GM21515 (cell line): ENCODE data around the gene PPP6R3.
"Not testable (repeated sequence)": the region's sequence is repeated elsewhere in the genome, so short reads cannot be mapped to it uniquely, and the experiment has no call there.

Experiments
- ATAC-seq: cut with Tn5 transposase; IDR thresholded peaks from one replicate; pipeline ENCODE4 v1.9.1; 2021; ENCODE audit not compliant: unreplicated experiment

PPP6R3 gene

DNA sequence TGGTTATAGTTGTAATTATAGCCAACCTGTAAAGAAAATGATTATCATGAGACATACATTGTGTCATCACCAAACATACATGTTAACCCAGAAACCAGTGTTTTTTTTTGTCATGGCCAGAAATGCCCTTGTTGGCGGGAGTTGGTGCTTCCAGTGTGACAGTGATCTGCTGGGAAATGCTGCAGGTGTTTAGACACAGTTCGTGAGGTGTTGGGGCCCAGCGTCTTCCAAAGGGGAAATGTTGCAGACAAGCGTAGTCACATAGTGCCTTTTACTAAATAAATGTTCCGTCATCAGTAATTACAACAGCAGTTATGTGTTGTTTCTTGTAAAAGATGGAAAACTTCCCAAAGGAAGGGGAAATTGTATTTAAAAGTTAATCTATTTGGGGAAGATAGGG, 131.2 kb downstream of the PPP6R3 start:
- ATAC-seq = no peak

DNA sequence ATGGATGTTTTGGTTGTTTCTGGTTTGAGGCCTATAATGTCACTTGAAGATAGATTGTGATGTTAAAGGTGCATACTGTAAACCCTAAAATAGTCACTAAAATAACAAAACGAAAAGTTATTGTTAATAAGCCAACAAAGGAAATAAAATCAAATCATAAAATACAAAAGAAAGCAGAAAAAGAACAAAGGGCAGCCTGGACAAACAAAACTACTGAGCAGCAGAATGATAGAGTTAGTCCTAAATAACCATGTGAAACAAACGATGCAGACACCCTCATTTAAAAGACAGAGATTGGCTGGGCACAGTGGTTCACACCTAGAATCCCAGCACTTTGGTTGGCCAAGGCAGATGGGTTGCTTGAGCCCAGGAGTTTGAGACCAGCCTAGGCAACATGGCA, 132.9 kb downstream of the PPP6R3 start:
- no peak for ATAC-seq

DNA sequence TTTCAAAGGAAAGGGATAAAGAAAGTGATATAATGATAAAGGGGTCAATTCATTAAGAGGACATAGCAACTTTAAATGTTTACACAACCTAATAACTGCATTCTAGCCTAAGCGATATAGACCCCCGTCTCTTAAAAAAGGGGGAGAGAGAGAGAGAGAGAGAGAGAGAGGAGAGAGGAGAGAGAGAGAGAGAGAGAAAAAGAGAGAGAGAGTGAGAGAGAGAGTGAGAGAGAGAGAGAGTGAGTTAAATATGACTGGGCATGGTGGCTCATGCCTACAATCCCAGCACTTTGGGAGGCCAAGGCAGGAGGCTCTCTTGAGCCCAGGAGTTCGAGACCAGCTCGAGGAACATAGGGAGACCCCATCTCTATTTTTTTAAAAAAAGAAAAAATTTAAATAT, 133.6 kb downstream of the PPP6R3 start:
- no peak for ATAC-seq

DNA sequence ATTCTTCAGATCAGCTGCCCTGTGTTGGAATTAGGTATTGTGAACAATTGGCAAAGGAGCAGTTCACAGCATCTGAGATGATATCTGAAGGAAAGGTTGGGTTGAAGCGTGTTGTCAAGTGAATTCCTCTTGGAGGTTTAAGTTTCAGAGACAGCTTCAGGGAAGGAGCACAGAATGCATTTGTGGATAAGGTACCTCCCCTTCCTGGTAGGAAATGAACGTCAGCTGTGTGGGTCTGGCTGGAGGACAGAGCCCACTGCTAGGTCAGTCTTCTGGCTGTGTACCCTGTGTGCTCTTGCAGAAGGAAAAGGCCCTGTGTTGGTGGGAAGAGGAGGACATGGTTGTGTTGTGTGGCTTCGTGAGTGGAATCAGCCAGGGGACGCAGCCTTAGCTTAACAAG, 135.7 kb downstream of the PPP6R3 start:
- ATAC-seq = no peak

DNA sequence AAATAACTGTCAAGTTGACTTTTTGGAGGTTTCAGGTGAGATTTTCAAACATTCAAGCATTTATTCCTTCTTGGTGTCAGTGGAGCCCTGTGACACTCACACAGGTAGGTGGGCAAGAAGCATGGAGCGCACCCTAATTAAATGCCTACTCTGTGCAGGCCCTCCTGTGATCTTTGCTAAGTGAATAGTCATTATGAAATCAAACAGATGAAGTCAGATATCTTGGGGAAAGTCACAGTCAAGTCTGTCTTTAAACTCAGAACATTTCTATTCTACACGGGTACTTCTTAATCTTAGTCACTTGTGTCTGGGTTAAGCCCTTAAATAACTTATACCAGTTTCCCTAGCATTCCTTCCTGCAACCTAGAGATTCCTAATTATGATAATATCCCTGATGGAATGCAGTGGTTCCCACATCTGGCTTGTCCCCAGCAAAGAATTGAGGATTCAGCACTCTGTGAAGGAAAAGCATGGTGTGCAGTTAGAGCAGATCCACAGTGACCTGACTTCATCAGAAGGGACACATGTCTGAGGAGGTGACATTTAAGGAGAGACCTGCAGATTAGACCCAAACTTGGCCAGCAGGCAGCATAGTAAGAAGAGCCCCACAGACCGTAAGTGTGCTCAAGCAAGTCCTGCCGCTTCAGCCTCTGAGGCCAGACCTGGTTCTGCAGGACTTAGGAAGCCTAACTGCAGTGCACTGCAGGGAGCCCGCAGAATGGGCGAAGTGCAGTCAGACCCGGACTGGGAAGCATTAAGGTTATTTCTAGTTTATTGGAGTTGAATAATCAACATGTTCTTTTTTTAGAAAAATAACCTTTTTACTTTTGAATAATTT, 138.5 kb downstream of the PPP6R3 start:
- no peak for ATAC-seq

DNA sequence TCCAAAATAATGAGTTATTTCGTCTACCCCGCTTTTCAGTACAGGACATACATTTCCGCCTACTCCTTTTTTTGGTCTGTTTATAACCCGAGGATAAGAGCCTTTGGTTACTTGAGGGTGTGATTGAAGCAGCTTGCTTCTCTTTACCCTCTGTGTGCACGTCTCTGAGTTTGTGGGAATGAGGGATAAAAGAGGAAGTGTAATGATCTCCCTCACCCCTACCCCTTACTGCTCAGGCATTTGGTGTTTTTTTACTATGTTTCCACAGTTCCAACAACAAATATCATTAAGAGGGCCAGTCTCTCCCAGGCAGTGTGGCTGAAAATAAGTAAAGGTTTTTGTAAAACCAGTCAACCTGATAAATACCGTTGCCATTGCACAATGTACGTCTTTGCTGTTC, 140.6 kb downstream of the PPP6R3 start:
- ATAC-seq = no peak

DNA sequence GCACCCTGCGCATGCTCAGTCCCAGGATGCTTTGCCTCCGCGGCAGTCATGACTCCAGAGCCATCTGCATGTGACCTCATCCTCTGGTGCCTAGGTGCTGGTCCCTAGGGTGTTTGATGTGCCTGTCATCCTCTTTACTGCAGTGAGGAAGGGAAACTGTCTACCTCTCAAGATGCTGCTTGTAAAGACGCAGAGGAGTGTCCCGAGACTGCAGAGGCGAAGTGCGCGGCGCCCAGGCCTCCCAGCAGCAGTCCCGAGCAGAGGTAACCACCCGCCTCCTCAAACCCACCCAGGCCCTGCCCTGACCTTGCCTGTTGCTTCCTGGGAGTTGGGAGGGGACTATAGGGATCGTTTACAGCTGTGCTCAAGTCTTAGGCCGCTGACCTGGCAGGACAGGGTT, 149.2 kb downstream of the PPP6R3 start:
- ATAC-seq = no peak

DNA sequence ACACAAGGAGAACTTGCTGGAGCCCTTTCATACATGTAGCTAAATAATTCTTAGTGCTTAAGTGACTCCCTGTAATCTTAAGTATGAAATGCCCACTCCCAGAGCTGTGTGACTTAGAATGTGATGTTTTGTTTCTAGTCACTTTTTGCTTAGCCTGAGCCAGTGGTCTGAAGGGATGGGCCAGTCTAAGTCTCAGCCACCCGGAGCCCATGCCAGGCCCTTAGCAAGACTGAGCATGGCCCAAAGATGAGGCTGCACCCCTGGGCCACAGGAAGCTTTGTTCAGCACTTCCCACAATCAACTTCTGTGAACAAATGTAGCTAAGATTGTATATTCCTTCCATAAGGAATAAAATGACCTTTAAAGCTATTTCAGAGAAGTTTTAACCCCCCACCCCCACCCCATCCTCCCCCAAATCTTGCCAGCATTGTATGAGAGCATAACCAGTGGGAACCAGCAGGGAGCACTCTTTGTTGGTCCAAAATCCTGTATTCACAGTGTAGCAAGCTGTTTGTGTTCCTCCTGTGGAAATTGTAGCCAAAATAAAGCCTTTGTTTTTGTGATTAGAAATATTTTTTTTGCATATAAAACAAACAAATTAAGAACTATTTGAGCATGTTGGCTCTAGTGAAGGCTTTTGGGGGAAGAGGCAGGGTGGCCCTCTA, 150.0 kb downstream of the PPP6R3 start:
- ATAC-seq = no peak

DNA sequence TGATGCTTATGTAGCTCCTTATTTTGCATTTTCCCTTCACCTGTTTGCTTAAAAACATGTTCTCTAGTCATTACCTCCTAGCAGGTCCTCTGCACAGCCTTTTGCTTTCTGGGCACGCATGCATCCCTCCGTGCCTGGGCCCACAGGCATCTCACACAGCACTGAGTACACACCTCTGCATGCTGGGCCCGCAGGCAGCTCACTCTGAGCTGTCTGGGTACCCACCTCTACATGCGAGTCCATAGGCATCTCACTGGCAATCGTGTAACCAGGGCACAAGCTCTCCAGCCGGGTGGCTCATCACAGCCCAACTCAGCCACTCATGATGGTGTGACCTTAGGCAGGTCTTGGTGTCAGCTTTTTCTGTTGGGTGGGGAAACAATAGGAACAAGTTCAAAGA, 155.1 kb downstream of the PPP6R3 start:
- ATAC-seq = no peak

DNA sequence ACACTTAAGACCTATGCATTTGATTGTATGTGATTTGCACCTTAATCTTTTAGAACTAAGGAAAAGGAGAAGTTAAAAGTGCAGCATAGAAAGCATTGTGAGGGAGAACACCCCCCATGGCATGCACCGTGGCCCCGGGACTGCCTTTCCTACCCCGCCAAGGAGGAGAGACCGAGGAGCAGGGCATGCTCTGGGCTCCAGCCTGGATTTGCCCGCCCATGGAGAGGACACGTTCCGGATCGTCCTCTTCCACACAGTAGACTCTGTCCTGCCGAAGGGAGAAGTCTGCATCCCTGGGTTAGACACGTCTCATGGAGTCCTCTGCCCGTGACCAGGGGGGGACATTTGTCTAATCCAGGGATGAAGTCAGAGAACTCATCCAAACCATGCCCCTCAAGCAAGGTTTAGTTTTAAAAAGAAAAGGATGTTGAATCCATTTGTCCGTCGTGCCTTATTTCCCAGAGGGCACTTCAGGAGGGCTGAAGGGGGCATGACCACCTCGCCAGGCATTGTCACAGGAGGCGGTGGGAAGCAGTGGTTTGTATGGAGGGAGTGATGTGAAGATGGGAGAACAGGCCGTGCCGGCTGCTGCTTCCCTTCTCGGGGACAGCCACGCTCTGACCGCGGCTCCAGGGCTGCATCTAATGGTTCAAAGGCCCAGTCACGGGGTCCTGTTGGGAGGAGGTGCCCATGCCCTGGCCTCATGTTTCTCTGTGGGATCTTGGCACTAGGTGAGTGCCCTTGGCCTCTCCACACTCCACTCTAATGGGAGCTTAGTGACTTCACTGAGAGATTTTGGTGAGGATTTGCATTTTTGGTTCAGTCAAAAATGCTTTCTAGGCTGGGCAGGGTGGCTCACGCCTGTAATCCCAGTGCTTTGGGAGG, 157.6 kb downstream of the PPP6R3 start:
- no peak for ATAC-seq

DNA sequence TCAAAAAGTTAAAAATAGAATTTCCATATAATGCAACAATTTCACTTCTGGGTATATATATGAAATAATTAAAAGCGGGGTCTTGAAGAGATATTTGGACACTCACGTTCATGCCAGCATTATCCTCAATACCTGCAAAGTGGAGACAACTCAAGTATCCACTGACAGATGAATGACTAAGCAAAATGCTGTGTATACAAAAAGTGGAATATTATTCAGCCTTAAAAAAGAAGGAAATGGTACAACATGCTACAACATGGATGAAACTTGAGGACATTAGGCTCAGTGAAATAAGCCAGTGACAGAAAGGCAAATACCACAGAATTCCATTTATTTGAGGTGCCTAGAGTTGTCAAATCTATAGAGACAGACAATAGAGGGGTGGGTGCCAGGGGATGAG, 161.3 kb downstream of the PPP6R3 start:
- no peak for ATAC-seq

DNA sequence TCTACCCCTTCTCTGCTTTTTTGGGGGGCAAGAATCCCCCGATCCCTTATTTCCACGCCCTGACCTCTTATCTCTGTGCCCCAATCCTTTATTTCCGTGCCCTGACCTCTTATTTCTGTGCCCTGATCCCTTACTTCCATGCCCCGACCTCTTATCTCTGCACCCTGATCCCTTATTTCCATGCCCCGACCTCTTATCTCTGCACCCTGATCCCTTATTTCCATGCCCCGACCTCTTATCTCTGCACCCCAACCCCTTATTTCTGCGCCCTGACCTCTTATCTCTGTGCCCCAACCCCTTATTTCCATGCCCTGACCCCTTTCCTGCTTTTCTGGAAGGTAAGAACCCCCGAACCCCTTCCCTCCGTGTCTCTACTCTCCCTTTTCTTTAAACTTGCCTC, 163.2 kb downstream of the PPP6R3 start:
- ATAC-seq = not testable (repeated sequence)

DNA sequence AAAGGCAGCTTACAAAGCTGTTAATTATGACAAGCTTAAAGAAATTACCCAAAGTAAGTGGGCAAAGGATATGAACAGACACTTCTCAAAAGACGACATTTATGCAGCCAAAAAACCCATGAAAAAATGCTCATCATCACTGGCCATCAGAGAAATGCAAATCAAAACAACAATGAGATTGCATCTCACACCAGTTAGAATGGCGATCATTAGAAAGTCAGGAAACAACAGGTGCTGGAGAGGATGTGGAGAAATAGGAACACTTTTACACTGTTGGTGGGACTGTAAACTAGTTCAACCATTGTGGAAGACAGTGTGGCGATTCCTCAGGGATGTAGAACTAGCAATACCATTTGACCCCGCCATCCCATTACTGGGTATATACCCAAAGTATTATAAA, 164.5 kb downstream of the PPP6R3 start:
- ATAC-seq = not testable (repeated sequence)

DNA sequence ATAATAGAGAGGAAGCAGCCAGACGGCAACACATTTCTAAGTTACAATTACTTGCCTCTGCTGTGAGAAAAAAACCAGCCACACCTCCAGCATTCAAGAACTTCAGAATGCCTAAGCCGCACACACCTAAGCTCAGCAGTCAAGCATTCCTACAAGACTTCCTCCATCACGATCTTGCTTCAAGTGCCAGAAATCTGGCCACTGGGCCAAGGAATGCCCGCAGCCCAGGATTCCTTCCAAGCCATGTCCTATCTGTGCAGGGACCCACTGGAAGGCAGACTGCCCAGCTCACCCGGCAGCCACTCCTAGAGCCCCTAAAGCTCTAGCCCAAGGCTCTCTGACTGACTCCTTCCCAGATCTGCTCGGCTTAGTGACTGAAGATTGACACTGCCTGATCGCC, 165.7 kb downstream of the PPP6R3 start:
- ATAC-seq = not testable (repeated sequence)

DNA sequence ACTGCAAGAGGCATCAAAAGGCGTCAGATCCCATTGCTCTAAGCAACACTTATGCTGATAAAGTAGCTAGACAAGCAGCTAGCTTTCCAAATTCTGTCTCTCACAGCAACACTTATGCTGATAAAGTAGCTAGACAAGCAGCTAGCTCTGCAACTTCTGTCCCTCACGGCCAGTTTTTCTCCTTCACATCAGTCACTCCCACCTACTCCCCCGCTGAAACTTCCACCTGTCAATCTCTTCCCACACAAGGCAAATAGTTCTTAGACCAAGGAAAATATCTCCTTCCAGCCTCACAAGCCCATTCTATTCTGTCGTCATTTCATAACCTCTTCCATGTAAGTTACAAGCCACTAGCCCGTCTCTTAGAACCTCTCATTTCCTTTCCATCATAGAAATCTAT, 168.3 kb downstream of the PPP6R3 start:
- not testable (repeated sequence) for ATAC-seq

DNA sequence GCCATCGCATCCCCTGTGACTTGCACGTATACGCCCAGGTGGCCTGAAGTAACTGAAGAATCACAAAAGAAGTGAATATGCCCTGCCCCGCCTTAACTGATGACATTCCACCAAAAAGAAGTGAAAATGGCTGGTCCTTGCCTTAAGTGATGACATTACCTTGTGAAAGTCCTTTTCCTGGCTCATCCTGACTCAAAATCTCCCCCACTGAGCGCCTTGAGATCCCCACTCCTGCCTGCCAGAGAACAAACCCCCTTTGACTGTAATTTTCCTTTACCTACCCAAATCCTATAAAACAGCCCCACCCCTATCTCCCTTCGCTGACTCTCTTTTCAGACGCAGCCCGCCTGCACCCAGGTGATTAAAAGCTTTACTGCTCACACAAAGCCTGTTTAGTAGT, 171.8 kb downstream of the PPP6R3 start:
- ATAC-seq = not testable (repeated sequence)

DNA sequence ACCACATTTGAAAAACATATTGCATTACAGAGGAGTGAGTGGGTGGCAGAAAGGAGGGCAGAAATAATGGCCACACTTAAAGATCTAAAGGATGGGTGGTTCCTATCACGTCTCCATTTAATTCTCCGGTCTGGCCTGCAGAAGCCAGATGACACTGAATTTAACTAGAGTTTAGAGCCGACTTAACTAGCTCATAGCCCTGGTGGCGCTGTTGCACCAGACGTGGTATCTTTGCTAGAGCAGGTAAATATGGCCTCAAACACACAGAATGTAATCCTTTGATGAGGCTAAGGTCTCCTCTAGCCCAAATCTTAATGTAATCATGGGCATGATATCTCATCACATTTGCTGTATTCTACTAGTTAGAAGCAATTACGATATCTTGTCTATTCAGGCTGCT, 172.2 kb downstream of the PPP6R3 start:
- no peak for ATAC-seq

DNA sequence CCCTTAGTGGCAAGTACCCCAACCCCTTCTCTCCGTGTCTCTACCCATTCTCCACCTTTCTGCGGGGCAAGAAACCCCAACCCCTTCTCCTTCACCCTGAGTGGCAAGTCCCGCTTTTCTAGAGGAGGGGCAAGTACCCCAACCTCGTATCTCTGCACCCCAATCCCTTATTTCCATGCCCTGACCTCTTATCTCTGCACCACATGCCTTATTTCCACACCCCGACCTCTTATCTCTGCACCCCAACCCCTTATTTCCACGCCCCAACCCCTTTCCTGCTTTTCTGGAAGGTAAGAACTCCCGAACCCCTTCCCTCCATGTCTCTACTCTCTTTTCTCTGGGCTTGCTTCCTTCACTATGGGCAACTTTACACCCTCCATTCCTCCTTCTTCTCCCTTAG, 174.1 kb downstream of the PPP6R3 start:
- ATAC-seq = not testable (repeated sequence)

DNA sequence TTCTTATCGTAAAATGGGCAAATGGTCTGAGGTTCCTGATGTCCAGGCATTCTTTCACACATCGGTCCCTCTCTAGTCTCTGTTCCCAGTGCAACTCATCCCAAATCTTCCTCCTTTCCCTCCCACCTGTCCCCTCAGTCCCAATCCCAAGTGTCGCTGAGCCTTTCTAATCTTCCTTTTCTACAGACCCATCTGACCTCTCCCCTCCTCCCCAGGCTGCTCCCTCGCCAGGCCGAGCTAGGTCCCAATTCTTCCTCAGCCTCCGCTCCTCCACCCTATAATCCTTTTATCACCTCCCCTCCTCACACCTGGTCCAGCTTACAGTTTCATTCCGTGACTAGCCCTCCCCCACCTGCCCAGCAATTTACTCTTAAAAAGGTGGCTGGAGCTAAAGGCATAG, 174.6 kb downstream of the PPP6R3 start:
- ATAC-seq = not testable (repeated sequence)

DNA sequence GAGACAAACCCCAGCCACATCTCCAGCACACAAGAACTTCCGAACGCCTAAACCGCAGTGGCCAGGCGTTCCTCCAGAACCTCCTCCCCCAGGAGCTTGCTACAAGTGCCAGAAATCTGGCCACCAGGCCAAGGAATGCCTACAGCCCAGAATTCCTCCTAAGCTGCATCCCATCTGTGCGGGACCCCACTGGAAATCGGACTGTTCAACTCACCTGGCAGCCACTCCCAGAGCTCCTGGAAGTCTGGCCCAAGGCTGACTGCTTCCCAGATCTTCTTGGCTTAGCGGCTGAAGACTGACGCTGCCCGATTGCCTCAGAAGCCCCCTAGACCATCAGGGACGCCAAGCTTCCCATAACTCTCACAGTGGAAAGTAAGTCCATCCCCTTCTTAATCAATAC, 175.3 kb downstream of the PPP6R3 start:
- not testable (repeated sequence) for ATAC-seq

DNA sequence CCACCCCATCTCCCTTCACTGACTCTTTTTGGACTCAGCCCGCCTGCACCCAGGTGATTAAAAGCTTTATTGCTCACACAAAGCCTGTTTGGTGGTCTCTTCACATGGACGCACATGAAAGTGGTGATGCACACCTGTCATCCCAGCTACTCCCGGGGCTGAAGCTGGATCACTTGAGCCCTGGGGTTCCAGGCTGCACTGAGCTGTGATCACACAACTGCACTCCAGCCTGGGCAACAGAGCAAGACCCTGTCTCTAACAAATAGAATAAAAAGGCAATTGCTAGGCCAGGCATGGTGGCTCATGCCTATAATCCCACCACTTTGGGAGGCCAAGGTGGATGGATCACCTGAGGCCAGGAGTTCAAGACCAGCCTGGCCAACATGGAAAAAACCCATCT, 178.8 kb downstream of the PPP6R3 start:
- ATAC-seq = not testable (repeated sequence)

DNA sequence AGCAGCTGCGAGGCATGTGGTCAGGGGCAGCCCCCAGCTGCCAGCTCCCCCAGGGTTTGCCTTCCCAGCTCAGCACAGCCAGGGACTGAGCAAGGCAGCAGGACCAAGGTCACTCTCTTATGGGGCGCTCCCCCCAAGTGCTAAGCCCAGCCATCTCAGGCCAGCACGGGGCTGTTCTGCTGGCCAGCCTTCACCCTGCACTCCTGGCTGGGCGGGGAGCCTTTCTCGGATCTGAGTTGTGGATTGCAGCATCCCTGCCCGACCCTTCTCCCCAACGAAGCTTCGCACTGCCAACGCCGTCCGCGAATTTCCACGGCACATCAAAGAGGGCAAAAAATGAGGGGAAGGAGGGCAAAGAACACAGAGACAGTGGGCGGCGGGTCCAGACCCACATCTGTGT, 181.3 kb downstream of the PPP6R3 start:
- ATAC-seq = no peak
